Pons (tissue), 1 donor: ENCODE measurements around the gene PLPPR1.

Experiments
- DNase-seq: peaks from one replicate; pipeline ENCODE4 v3.0.0-alpha.2; 2016; ENCODE audit warnings: low spot score

PLPPR1 gene

GRCh38 chr9:101047848-101048397 is 19.4 kb downstream of the PLPPR1 start:
- DNase-seq = no peak

DNA sequence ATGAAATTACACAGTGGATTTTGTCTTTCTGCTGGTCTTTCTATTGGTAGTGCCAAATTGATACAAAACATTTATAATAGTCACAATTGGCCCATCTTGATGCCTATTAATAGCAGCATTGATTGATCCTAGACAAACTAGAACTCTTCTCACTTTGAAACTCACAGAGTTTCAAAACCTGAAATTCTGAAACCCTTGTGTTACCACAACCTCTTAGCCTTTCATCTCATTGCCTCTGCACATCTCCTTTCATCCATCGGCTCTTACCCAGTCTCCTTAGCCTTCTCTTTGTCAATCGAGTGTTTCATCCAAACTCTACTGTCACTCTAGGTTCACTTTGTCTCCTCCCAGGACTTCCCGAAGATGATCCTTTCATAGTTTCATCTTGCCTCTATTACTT is 22.1 kb downstream of the PLPPR1 start:
- DNase-seq = no peak

DNA sequence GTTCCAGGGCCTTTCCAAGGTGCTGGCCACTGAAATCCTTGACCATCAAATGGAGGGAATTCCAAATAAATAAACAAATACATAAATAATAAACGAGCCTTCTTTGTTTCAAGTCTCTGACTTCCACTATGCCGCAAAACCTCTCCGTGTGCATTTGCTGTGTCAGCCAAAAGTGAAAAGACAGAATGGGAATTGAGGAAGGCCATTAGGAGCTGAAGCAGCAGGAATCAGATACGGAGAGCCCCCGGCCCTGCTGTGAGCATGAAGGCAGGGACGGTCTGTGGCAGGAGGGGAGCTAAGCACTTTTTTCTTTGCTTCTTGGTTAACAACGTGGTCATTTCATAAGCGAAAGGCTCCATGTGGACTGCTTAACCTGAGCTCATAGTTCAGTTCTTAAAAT is 26.1 kb downstream of the PLPPR1 start:
- DNase-seq = no peak

DNA sequence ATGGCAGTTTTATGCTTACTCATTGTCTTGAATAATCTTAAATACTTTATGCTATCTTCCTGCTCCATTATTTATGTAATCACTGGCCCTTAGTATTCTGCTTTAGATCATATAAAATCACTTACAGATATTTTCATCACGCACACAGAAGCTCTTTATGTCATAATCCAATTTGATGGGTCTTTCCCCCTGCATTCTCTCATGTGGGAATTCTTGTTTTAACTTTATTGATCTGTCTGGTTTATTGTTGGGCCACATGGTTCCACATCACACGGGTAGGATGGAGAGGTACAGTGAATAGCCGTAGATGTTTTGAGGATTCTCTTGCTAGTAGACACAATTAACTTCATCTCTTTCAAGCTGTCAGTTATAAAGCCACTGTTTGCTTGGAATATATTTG is 27.0 kb downstream of the PLPPR1 start:
- no peak for DNase-seq

- no peak for DNase-seq
Measured at GRCh38 chr9:101062686-101063085, 34.2 kb downstream of the PLPPR1 start.

DNA sequence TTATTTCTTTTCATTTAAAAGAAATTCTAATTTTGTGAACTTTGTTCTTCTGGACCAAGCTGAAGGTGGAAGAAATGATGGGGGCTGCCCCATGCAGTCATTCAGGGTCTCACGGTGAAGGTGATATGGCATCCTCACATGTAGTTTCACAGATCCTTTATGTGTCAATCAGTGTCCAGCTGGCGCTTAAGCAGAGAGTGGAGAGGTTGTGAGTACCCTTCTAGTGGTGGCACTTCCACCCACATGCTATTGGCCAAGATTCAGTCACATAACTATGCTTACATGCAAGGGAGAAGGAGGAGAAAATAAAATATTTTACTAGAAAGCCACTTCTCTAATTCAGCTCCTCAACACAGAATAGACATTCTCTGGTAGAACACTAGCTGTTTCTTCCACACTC is 34.7 kb downstream of the PLPPR1 start:
- DNase-seq = no peak

DNA sequence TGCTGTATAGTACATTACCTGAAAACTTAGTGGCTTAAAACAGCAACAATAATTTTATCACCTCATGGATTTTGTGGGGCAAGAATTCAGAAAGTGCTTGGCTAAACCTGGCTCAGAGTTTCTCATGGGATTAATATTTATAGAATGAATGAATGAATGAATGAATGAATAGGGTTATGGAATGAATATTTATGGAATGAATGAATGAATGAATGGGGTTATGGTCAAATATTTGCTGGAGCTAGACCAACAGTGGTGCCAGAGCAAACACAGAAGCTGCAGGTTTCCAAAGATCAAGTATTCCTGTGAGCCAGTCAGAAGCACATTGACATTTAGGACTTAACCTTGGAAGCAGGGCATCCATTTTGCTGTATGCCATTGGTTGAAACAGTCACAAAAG is 35.7 kb downstream of the PLPPR1 start:
- DNase-seq = no peak

DNA sequence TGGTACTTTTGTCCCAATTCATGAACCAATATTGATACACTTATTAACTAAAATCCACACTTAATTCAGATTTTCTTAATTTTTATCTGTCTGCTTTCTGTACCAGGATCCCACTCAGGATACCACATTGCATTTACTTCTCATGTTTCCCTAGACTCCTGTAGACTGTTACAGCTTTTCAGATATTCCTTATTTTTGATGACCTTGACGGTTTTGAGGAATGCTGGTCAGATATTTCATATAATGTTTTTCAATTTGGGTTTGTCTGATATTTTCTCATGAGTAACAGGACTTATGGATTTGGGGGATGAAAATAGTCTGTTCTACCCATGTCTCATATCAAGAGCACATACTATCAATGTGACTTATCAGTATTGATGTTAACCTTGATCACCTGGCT is 37.4 kb downstream of the PLPPR1 start:
- DNase-seq = no peak

DNA sequence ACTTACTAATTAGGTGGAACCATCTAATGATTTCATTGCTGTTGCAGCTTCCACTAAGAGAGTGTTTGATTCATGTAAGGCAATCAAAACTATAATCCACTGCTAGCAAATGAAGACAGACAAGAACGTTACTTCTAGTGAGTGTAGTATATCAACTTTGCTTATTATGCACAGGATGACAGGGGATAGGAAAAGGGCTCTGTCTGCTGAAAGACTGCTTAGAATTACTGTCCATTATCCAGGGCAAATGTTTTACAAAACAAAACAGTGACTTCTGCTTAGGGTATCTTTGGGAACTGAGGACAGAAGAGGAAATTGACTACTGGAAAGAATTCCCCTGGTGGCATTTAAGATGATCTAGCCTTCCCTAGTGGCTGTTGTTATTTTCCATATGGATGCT is 40.2 kb downstream of the PLPPR1 start:
- no peak for DNase-seq

DNA sequence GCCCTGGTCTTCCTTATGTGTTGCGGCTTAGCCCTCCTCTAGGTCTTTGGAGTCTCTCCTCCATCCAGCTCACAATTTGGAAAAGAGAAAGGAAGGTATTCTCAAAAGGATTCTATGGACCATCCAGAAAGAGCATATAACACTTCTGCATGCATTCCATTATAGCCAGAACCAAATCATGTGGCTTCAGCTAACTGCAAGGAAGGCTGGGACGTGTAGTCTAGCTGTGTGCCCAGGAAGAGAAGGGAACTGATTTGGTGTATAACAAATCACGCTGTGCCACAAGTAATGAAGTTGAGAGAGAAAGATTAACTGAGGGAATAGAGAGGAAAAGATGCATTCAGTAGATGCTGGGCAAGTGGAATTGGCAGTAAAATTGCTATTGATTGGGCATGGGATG is 43.7 kb downstream of the PLPPR1 start:
- no peak for DNase-seq

DNA sequence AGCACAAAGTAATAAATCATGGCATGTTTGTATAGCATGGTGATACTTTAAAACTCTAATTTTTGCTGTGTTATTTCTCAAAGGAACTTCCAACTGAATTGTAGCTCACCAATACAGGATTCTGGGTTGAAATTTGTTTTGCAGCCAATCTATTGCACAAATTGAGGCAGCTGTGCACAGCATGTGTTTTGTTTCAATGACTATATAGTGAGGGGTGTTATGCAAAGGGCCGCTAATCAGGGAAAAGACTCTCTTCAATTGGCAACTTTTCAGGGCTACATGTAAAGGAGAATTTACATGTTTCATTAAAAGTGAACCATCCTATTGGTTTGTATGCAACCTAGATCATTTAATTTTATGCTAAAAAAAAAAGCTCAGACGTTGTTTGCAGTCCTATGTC is 44.6 kb downstream of the PLPPR1 start:
- no peak for DNase-seq

DNA sequence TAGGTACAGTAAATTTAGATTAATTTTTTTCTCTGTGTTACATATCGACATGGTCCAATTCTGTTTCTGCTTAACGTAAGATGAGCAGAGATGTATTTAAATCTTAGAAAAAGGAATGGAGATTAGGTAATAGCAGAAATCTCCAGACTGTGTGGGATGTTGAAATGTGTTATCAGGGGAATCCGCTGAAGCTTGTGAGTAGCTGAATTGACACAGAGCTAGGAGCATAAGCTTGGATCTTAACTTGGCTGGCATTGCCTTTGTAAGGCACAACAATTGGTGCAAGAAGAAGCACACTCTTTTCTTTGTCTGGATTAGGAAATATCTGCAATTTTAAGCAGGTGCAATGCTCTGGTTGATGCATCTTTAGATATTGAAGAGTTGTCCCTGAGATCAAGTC is 53.1 kb downstream of the PLPPR1 start:
- DNase-seq = no peak

- DNase-seq = no peak
Measured at GRCh38 chr9:101083448-101084202, 55.1 kb downstream of the PLPPR1 start.

DNA sequence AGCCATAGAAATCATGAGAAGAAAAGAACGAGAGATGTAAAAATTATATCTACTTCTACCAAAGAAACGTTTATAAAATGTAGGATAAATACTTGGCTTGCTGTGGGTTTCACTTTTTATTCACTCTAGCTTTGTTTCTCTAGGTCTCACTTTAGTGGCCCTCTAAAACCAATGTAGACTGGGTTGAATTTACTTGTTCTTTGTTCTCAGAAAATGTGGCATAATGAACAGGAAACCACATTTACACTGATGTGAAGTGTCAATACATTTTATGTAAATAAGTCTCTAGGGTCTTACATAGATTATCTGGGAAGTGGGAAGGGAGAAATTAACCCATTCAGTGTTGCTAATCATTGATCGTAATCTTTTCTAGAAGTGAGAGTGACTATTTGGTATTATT is 58.9 kb downstream of the PLPPR1 start:
- DNase-seq = no peak

DNA sequence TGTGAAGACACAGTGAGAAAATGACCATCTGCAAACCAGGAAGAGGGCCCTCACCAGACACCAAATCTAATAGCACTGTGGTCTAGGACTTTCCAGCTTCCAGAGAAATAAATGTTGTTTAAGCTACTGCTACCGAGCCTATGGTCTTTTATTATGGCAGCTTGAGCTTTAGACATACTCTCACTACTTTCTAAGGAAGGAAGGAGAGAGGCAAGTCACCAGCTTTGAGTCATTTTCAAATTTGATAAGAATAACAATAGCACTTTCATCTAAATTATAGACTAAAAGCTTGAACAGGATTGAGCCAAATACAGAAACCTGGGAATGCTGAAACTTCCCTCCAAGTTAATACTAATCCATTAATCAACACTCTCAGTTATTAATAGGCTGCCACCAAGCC is 64.4 kb downstream of the PLPPR1 start:
- no peak for DNase-seq

GRCh38 chr9:101093620-101094019 is 65.1 kb downstream of the PLPPR1 start:
- no peak for DNase-seq

GRCh38 chr9:101094686-101095085 is 66.2 kb downstream of the PLPPR1 start:
- peak; percentile 20 for DNase-seq

DNA sequence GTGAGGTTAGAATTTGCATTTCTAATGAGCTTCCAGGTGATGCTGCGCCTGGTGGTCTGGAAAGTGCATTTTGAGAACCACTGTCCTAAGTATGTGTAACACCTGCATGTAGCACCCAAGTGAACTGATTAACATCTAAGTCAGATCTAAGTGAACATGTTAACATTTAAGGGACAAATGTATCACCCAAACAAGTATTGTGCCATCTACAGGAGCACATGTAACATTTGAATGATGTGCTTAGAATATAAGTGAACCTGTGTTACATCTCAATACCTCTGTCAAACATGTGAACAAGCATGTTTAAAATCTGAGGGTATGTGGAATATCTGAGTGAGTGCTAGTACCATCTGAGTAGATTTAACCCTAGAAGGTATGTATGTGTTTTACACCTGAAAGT is 68.7 kb downstream of the PLPPR1 start:
- DNase-seq = no peak

DNA sequence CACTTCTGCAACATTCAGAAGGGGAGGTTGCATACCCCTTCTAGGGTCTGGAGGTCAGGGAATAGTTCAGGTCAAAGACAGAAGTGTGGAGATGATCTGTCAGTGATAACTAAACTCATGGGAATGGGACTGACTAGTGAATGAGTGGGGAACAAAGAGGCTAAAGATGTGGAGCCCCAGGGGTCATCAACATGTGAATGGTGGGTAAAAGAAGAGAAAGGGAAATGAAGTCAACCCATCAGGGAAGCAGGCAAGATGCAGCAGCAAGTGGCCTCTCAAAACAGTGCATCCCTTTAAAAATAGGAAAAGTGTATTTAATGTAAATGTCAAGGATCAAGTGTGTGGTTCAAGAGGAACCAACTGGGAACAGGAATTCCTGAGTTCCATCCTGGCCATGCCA is 69.9 kb downstream of the PLPPR1 start:
- DNase-seq = no peak

DNA sequence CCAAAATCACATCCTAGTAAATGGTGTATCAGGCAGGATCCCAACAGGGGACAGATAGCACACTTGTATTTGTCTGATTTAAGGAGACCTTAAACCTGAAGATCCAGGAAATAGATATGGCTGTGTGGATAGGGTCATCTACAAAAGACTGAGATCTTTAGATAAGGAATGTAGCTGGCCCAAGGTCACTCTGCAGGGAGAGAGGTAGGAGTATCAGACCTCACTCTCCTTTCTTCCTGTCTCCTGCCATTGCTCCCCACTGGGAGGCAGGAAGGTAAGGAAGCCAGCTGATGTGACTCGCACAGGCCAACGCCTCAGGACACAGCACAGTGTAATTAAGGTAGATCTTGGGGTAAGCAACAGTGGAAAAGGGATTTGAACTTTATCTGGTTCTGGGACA is 85.8 kb downstream of the PLPPR1 start:
- no peak for DNase-seq

DNA sequence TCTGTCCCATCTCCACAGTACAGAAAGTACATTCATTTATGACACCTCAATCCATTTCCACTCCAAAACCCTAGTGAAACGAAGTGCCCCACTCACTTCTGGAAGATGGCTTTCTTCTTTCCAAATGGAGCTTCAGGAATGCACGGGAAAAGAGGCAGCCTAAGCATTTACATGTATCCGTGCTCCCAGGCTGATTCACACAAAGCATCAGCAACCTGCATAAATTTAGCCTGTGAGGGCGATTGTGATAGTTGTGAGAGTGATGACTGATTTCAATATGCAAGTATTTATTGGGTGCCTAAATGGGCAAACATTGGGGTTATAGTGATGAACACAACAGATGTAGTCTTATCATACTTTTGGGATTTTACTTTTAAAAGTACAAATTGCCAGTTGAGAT is 86.6 kb downstream of the PLPPR1 start:
- no peak for DNase-seq

DNA sequence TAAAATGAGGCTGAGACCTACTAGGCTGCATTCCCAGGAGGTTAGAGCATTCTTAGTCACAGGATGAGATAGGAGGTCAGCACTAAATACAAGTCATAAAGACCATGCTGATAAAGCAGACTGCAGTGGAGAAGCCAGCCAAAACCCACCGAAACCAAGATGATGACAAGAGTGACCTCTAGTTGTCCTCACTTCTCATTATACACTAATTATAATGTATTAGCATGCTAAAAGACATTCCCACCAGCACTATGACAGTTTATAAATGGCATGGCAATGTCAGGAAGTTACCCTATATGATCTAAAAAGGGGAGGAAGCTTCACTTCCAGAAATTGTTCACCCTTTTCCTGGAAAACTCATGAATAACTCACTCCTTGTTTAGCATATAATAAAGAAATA is 88.6 kb downstream of the PLPPR1 start:
- DNase-seq = no peak

DNA sequence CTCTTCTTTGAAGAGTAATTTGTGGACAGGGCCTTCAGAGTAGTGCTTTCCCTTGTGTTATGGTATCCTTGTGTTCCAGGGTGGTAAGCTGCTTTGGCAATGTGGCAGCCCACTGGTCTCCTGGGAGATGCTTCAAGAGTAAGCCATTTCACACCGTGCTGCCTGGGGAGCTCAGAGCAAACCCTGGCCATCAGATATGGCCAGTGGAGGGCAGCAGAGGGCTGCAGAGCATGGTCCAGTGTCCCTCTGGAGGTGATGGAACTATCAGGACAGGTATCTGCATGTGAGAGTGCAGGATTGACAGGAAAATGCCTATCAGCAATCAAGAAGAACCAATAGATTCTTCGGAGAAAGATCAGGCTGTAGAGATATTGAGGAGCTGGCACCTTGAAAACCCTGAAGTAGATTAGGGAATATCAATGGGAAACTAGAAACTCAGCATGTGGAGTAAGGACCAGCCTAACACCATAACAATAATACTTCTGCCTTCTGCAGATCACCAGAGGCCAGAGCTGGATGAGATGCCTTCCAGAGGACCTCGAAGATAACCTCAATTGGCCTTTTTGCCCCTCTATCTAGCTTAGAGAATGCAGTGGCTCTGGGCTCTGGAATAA is 90.8 kb downstream of the PLPPR1 start:
- peak; percentile 80 for DNase-seq
